PFSK-1 (cell line): Measurements from ENCODE around the gene MEF2C.

ENCODE experiments used
- FOXP2 ChIP-seq: optimal IDR thresholded peaks from 2 replicates; pipeline ENCODE3; 2011; ENCODE audit warnings: borderline replicate concordance, control low read depth, inconsistent platforms; ENCODE audit not compliant: insufficient read depth; ENCODE audit errors: extremely low read length, extremely low read depth
- POLR2AphosphoS5 ChIP-seq: IDR thresholded peaks from 2 replicates; pipeline ENCODE4 v1.6.1; 2012; ENCODE audit warnings: low read depth, mild to moderate bottlenecking, control low read depth, low read length, moderate library complexity
- REST ChIP-seq, 2 experiments: IDR thresholded peaks; 2 replicates each; pipeline versions ENCODE4 v1.6.1 to v1.8.0; 2011 to 2012; ENCODE audit warnings: low read depth in 2 of 2, low read length in 2 of 2, control low read depth in 1 of 2, inconsistent platforms in 1 of 2, mild to moderate bottlenecking in 1 of 2, moderate library complexity in 1 of 2; ENCODE audit not compliant: insufficient read depth in 1 of 2
- SIN3A ChIP-seq: IDR thresholded peaks from 2 replicates; pipeline ENCODE4 v1.6.1; 2012; ENCODE audit warnings: mild to moderate bottlenecking, low read length, moderate library complexity, borderline replicate concordance; ENCODE audit not compliant: insufficient read depth
- TAF1 ChIP-seq: IDR thresholded peaks from 2 replicates; pipeline ENCODE4 v1.6.1; 2012; ENCODE audit warnings: low read length, control low read depth, borderline replicate concordance; ENCODE audit not compliant: insufficient read depth

Gene MEF2C

GRCh38 chr5:88669371-88670050, 213.5 kb downstream of the MEF2C start:
- TF ChIP-seq FOXP2 = no peak
- TF ChIP-seq SIN3A = no peak
- TF ChIP-seq POLR2AphosphoS5 = no peak
- TF ChIP-seq TAF1 = no peak
- TF ChIP-seq REST (IDR thresholded peaks at IDR 0.05; ENCODE audit: insufficient read depth in 1 of 2, low read depth in 2 of 2, low read length in 2 of 2) = no peak

- TF ChIP-seq FOXP2 = no peak
These were observed 215.3 kb downstream of the MEF2C start for GRCh38 chr5:88667496-88668201.
